Activated CD4-positive, alpha-beta T cell treated with anti-CD3 and anti-CD28 coated beads, Interleukin-2, Interleukin-6, amounts not matched to agents 100 ng/mL and 50 ng/mL, durations not matched to agents 16 hours and 8 hours (primary cell): ENCODE measurements around the gene ALKBH8.
A peak's percentile ranks its signal among the peaks of the same experiment; 100 is the strongest.
"Not testable (repeated sequence)": the region's sequence is repeated elsewhere in the genome, so short reads cannot be mapped to it uniquely, and the experiment has no call there.

Experiments used
- DNase-seq: peaks from one replicate; pipeline ENCODE4 v3.0.0-alpha.2; 2020

The ALKBH8 gene

DNA sequence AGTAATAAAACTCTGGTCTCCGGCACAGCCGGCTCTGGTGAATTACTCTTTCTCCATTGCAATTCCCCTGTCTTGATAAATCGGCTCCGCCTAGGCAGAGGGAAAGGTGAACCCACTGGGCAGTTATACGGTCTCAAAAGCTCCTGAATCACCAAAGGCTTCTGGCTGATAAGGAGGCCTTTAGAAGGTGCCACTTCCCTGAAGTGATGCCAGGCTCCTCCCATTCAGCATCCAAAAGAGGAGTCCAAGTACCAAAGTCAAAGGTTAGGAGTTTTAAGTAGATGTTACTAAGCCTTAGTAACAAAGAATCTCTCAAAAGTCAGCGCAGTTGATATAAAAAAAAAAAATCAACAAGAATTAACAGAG is 11.8 kb upstream of the ALKBH8 start:
- DNase-seq = no peak

DNA sequence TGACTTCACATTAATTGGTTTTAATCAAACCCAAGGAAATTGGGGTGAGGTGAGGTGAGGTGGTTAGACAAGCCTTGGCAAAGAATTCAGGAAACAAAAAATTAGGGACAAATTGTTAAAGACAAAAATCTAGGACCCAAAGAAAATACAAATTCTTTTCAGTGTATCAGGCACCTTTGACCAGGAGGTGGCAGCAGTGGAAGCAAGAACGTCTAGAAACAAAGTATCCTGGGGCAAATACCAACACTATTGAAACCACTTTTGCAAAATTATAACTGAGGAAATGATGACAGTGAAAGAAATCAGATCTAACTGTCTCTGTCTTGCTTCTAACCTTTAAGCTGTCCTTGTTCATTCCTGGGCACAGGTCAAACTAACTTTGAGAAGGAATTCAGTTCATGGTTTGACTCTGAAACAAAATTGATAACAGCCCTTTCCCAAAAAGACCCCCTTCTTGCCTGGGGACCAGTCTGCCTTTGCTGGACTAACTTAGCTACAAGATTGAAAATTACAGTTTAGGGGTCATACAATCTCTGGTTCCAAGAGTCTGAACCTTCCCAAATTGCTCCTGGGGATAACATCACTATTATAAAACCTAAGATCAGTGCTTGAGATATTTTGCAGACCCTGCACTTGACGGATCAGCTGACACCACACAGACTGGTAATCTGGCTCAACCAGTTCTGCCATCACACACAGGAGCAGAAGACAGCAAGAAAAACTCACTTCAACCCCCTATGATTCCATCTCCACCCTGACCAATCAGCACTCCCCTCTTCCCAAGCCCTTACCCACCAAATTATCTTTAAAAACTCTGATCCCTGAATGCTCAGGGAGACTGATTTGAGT is 11.2 kb upstream of the ALKBH8 start:
- peak; percentile 58 for DNase-seq

- no peak for DNase-seq
Measured at GRCh38 chr11:107573438-107573837, 7.9 kb upstream of the ALKBH8 start.

- DNase-seq = no peak
Measured at GRCh38 chr11:107570015-107570414, 4.5 kb upstream of the ALKBH8 start.

DNA sequence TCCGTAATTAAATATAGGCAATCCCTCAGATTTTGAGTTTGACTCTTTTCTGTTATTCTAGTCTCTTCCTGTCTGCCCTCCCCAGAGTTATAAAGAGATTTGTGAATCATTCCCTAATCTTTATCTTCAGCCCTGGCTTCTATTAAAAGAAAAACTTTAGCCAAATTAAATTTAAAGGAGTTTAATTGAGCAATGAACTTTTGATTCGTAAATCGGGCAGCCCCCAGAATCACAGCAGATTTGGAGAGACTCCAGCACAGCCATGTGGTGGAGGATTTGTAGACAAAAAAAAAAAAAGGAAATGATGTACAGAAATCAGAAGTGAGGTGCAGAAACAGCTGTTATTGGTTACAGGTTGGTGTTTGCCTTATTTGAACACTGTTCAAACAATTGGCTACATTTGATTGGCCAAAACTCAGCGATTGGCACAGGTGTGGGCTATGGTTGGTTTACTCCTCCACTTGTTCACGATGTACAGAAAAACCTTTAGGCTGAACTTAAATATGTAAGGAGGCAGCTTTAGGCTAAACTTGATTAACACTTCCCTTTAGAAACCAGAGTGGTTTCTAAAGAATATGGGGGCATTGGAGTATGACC is 2.3 kb upstream of the ALKBH8 start:
- DNase-seq = no peak

DNA sequence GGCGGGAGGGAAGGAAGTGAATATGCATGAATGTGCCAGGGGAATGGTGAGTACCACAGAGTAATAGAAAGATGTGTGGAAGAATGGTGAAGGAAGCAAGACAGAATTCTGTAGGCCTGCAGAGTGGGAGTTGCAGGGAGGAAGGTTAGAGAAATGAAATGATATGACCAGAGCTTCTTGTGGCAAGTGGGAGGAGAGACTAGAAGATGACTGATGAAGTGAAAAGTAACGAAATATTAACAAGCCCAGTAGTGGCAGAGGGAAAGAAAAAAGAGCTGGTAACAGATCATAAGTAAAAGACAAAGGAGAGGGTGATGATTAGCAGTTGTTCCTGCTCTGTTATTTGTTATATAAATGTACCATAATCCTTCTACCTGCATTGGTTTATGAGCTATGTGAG is 1.0 kb upstream of the ALKBH8 start:
- DNase-seq = no peak

- not testable (repeated sequence) for DNase-seq
Measured at GRCh38 chr11:107565955-107566501, 493 bp upstream of the ALKBH8 start.

DNA sequence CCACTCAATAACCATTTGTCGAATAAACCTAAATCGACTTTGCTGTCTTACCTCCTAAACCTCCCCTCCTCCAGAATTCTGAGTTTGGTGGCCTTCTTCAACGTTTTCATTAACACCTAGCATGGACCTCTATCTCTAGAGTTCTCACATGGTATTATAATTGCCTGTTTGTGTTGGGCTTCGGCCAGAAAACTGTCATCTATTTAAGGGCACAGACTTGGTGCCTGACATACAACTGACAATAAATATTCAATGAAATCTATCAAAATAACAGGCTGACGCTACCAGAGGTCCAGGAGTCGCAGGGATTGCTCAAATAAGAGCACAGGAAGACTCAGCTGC is 687 bp downstream of the ALKBH8 start:
- no peak for DNase-seq

- DNase-seq = peak; percentile 55
Measured at GRCh38 chr11:107563702-107564101, 1.8 kb downstream of the ALKBH8 start.

DNA sequence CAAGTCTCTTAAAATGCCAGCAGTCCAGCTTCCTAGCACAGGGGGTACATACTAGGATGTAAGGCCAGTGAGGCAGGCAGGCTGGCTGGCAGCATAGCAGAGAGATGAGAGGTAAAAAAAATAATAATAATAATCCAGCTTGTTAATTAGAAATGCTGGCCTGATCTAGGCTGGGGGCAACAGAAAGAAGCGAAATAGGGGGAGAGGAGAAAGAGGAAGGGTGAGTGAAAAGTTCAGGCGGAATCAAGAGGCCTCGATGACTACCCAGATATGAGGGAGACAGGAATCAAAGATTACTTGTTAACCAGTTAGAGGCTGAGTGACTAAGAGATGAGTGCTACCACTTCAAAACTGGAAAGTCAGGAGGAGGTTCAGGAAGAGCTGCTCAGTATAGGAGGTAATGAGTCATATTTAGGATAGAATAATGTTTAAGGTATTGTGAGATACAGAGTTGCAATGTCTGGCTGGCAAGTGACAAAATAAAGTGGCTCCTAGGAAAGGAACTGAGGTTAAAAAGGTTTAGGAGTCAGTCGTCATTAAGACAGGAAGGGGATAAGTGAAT is 2.8 kb downstream of the ALKBH8 start:
- DNase-seq = peak; percentile 47

DNA sequence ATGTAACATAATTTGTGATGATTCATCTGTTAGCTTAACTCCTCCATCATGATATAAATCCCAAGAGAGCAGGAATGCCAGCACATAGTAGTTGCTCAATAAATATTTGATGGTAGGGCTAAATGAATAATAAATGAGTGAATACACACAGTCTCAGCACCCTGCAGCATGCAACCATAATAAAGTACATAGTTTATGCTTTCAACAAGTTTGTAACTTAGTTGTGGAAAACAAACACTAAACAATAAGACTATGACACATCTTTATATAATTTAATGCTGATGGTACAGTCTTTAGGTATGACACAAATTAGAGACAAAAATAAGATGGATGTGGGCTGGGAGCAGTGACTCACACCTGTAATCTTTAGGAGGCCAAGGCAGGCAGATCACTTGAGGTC is 3.8 kb downstream of the ALKBH8 start:
- DNase-seq = no peak

DNA sequence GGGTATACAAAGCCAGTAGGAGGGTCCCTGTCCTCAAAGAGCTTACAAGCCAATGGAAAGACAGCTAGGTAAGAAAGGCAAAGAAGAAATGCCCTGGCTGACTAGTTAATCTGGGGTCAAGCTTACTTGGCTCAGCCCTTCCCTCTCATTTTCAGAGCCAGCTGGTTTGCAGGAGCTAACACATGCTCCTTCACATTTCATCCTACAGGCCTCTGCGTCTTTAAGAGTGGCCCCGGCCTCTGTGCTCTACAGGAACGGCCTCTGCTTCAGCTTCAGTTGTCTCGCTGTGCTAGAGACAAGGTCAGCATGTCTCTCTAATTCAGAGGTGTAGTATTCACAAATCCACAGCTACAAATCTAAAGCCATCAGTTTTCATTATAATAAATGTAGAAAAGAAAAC is 15.2 kb downstream of the ALKBH8 start:
- DNase-seq = no peak

DNA sequence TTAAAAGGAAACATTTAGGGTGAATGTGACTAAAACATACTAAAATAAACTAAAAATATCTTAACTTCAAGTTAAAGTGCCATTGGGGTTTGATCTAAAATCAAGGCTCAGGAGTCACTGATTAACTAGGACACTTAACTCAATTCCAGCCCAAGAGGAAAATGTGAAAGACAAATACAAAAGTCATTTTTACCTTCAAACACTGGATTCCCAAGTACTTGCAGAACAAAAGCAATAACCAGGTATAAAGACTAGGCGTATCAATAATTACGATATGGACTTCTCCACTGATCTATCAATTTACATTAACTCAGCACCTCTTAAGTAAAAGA is 15.6 kb downstream of the ALKBH8 start:
- DNase-seq = no peak

DNA sequence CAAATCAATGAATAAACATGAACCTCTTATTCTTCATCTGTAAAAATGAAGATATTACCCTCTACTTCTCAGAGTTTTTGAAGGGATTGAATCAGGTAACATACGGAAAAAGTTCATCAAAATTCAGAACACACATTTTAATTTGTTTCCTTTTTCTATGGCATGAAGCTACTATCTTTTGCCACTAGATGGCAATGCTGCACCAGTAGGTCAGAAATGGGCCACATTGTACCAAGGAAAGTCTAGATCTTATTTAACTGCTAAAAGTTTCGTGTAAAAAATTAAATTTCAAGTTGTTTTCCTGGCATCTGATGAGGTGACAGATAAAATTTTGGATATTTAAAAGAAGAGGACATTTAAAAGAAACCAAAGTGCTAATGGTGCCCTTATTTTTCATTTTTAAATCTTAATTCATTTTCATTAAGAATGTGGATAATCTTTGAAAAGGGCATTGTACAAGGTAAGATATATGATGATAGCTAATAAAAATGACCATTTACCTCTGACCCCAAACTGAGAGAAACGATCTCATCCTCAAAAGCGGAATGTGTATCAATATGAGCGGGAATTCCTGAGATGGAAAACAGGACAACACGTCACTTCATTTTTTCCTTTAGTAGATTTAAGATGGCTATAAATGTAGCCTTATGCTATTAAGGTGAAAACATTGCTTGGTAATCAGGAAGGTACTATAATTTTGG is 16.1 kb downstream of the ALKBH8 start:
- peak; percentile 57 for DNase-seq

DNA sequence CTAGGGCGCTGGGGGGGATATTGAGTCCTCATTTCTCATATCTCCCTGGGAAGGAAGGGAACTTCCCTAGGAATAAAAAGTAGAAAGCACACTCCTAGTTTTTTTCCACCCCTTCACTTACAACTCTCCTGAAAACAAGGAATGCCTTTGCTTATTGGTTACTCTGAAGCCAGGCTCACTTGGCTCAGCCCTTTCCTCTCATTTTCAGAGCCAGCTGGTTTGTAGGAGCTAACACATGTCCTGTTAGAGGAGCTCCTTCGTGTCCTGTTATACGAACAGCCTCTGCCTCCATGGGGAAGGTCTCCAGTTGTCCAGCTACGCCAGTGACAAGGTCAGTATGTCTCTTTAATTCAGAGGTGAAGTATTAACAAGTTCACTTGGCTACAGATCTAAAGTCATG is 17.6 kb downstream of the ALKBH8 start:
- DNase-seq = no peak

- DNase-seq = no peak
Measured at GRCh38 chr11:107545101-107545514, 20.4 kb downstream of the ALKBH8 start.

DNA sequence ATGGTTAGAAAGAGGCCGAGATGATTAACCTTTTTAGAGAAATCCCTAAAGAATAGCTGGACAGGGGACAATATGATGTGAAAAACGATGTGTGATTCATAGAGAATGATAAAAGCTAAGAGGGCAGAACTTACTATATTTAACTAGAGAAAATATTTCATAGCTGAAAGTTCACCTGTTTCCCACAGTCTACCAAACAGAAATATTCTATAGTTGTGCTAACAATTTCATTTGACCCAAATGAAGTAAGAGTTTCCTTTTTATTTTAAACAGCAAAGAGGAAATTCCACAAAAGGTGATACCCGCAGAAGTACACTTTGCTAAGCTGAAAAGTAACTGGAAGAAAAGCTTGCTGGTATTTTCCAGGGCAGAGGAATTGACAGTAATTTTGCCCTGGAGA is 26.7 kb downstream of the ALKBH8 start:
- no peak for DNase-seq

GRCh38 chr11:107538239-107538638 is 27.3 kb downstream of the ALKBH8 start:
- no peak for DNase-seq

DNA sequence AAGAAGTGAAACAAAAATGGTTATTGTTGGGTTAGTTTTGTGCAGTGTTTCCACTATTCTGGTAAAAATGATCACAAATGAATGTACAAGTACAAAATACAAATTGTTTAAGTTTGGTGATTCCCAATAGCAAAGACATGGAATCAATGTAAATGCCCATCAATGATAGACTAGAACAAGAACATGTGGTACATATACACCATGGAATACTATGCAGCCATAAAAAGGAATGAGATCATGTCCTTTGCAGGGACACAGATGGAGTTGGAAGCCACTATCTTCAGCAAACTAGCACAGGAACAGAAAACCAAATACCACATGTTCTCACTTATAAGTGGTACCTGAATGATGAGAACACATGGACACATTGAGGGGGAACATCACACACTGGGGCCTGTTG is 28.4 kb downstream of the ALKBH8 start:
- not testable (repeated sequence) for DNase-seq

DNA sequence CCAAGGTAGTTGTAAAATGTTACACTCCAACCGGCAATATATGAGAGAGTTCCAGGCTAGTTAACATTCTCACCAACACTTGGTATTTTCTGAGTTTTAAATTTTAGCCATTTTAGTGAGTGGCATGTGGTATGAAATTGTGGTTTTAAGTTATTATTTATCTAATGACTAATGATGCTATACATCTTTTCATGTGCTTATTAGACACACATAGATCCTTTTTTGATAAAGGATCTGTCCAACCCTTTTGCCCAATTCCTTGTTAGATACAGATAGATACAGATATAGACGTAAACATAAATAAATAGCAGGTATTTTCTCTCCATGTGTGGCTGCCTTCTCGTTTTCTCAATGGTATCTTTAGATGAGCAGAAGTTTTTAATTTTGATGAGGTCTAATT is 39.3 kb downstream of the ALKBH8 start:
- DNase-seq = no peak

DNA sequence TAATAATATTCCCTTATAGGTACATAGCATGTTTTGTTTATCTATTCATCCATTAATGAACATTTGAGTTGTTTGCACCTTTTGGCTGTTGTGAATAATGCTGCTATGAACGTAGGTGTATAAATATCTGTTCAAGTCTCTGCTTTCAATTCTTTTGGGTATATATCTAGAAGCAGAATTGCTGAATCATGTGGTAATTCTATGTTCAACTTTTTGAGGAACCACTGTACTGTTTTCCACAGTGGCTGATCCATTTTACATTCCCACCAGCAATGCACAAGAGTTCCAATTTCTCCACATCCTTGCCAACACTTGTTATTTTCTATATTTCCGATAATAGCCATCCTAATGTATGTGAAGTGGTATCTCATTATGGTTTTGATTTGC is 56.7 kb downstream of the ALKBH8 start:
- no peak for DNase-seq

GRCh38 chr11:107508201-107508857 is 57.2 kb downstream of the ALKBH8 start:
- DNase-seq = no peak

GRCh38 chr11:107505647-107506225 is 59.8 kb downstream of the ALKBH8 start:
- DNase-seq = no peak
